K562 (cell line): ENCODE data around the gene WDR18. TPM values are rescaled to one million over a fixed set of nuclear protein-coding genes. Genes with fewer than 3 reads are reported as not detected.

Experiments used
- ATAC-seq: fragments of 200-7000 bp; cut with Tn5 transposase; 3 replicates; pipeline ENCODE4 v1.9.1; 2020; ENCODE audit warnings: moderate library complexity
- BruUV-seq: library from RNA; stranded (reverse); fragments of 400-500 nt; replicated peaks from 2 replicates; lab custom pipeline; 2021; lab: Mats Ljungman, UMichigan
- CTCF ChIA-PET: fragments of 300-600 bp; formaldehyde crosslinking; extraction: SDS; loops from one replicate; lab custom pipeline; 2021; ENCODE audit warnings: low intra/inter-chr PET ratio; lab: Yijun Ruan, JAX
- POLR2A ChIA-PET: fragments of 300-600, 350-650 bp; sonication (Branson Sonifier 250); formaldehyde crosslinking; extraction: SDS; loops from one replicate; lab custom pipeline; 2021; ENCODE audit warnings: antibody characterized with exemption, inconsistent platforms; lab: Yijun Ruan, JAX
- DNase-seq, 4 experiments: peaks; one replicate each; pipeline versions ENCODE4 v3.0.0 to v3.0.0-alpha.2; 2011 to 2018; ENCODE audit warnings: low spot score in 3 of 4, mixed read lengths in 3 of 4; ENCODE audit errors: extremely low read depth in 1 of 4
- FAIRE-seq: peaks from 2 replicates; lab custom pipeline; 2011; peaks lifted over from hg19 to GRCh38; lab: Jason Lieb, UNC
- H2AFZ ChIP-seq: 2 replicates; pipeline ENCODE4 v1.6.0; 2011; ENCODE audit warnings: low read depth, low read length, control low read depth, inconsistent platforms
- H3K27ac ChIP-seq: fragments of 200-600 bp; 3 replicates; pipeline ENCODE4 v1.8.0; 2011; ENCODE audit warnings: low read depth, mild to moderate bottlenecking, control low read depth, inconsistent platforms, low read length, moderate library complexity, mixed read lengths; ENCODE audit errors: extremely low read depth
- H3K27me3 ChIP-seq, 2 experiments: fragments of 300-600 bp in 1 of 2; 2 replicates in 1 of 2; 3 replicates in 1 of 2; pipeline versions ENCODE4 v1.6.0 to v1.8.0; 2011; ENCODE audit warnings: inconsistent platforms in 2 of 2, low read length in 2 of 2, mild to moderate bottlenecking in 1 of 2, mixed read lengths in 1 of 2, moderate library complexity in 1 of 2; ENCODE audit not compliant: control insufficient read depth in 2 of 2, insufficient read depth in 2 of 2
- H3K36me3 ChIP-seq: fragments of 300-600 bp; 3 replicates; pipeline ENCODE4 v1.8.0; 2011; ENCODE audit warnings: mild to moderate bottlenecking, low read length, inconsistent platforms; ENCODE audit not compliant: control insufficient read depth, insufficient read depth
- H3K4me1 ChIP-seq, 2 experiments: fragments of 200-600 bp in 1 of 2; replicated peaks in 1 of 2; 2 replicates in 1 of 2; 3 replicates in 1 of 2; pipeline versions ENCODE4 v1.5.1 to v1.8.0; 2011; ENCODE audit warnings: inconsistent platforms in 2 of 2, low read length in 2 of 2, mild to moderate bottlenecking in 1 of 2, mixed read lengths in 1 of 2, moderate library complexity in 1 of 2; ENCODE audit not compliant: control insufficient read depth in 2 of 2, insufficient read depth in 2 of 2
- H3K4me2 ChIP-seq: 2 replicates; pipeline ENCODE4 v1.6.1; 2011; ENCODE audit warnings: low read length, control low read depth, inconsistent platforms, mixed read lengths; ENCODE audit not compliant: insufficient read depth
- H3K4me3 ChIP-seq: fragments of 200-600 bp; sonication (generic), shearing (Covaris generic); 2 replicates; pipeline ENCODE4 v1.5.1; 2016; ENCODE audit warnings: control low read depth, inconsistent platforms
- H3K79me2 ChIP-seq: fragments of 200-600 bp; 3 replicates; pipeline ENCODE4 v1.8.0; 2011; ENCODE audit warnings: low read length, inconsistent platforms; ENCODE audit not compliant: control insufficient read depth, insufficient read depth
- H3K9ac ChIP-seq, 2 experiments: 2 replicates each; pipeline versions ENCODE4 v1.6.0 to v1.6.1; 2011; ENCODE audit warnings: low read depth in 2 of 2, low read length in 2 of 2, control low read depth in 1 of 2, inconsistent platforms in 1 of 2, mild to moderate bottlenecking in 1 of 2, mixed read lengths in 1 of 2; ENCODE audit not compliant: insufficient read depth in 1 of 2
- H3K9me1 ChIP-seq: one replicate; pipeline ENCODE4 v1.6.0; 2011; ENCODE audit warnings: inconsistent platforms, mild to moderate bottlenecking, low read length, moderate library complexity; ENCODE audit not compliant: control insufficient read depth, insufficient read depth
- H3K9me3 ChIP-seq: replicated peaks from 2 replicates; pipeline ENCODE4 v1.5.1; 2011; ENCODE audit warnings: low read depth, low read length, inconsistent platforms; ENCODE audit not compliant: control insufficient read depth, insufficient read depth
- H4K20me1 ChIP-seq: replicated peaks from 2 replicates; pipeline ENCODE4 v1.6.1; 2011; ENCODE audit warnings: low read length, inconsistent platforms, mixed read lengths; ENCODE audit not compliant: control insufficient read depth, insufficient read depth
- CHD4 ChIP-seq: fragments of 200-600 bp; sonication (generic); IDR thresholded peaks from 3 replicates; pipeline ENCODE4 v1.6.1; 2012; ENCODE audit warnings: low read depth, mild to moderate bottlenecking, mixed read lengths, low read length, inconsistent platforms; ENCODE audit not compliant: insufficient read depth, insufficient replicate concordance, poor library complexity, severe bottlenecking
- RBM22 ChIP-seq: fragments of 200-400 bp; formaldehyde crosslinking; IDR thresholded peaks from 2 replicates; pipeline ENCODE4 v1.6.1; 2018; ENCODE audit warnings: low read length, low read depth; ENCODE audit not compliant: poor library complexity, severe bottlenecking
- WGBS: fragments of 100-300 bp; shearing (Covaris generic); methylation state at CpG from one replicate; pipeline ENCODE4 v1.1.6; 2016; ENCODE audit warnings: low coverage, mixed read lengths; ENCODE audit not compliant: insufficient coverage; ENCODE audit errors: missing lambda C conversion rate; 5-methylcytosine and 5-hydroxymethylcytosine counted together
- in situ Hi-C: fragments of 300-500 bp; cut with MboI; formaldehyde crosslinking; loops from 4 replicates; pipeline ENCODE4 v1.15.0; 2018; ENCODE audit warnings: inconsistent platforms, mixed read lengths
- intact Hi-C: fragments of 100-400 bp; cut with micrococcal nuclease; formaldehyde crosslinking; loops from 2 replicates; pipeline ENCODE4 v1.14.2; 2022
- polyA plus RNA-seq, 8 experiments: library from polyadenylated mRNA; depleted of rRNA in 4 of 8; stranded (reverse) in 5 of 8; unstranded in 3 of 8; fragments of >200 nt; fragmentation: Nextera tagmentation in 2 of 8; fragmentation: Illumina TruSeq in 1 of 8; extraction: Ambion mirVana in 2 of 8; extraction: Trizol in 1 of 8; gene quantifications; 2 replicates each; pipeline versions ENCODE4 v1.2.1 to v1.2.3, GENCODE V29; 2011 to 2014; ENCODE audit warnings: inconsistent platforms in 1 of 8, missing spikeins in 1 of 8
- total RNA-seq, 7 experiments: library from RNA; depleted of rRNA in 6 of 7; stranded (reverse); fragments of >200 nt in 6 of 7; fragmentation: Illumina TruSeq in 2 of 7; extraction: Trizol in 2 of 7; gene quantifications; 2 replicates each; pipeline versions ENCODE4 v1.2.1 to v1.2.3, GENCODE V29; 2011 to 2021; ENCODE audit warnings: low replicate concordance in 1 of 7

Gene WDR18
- total and polyA plus RNA-seq, 9 of the 15 experiments (the other 6 are each of a cell fraction or from before 2014, with no cell fraction given) = 0.65 to 181 (median 30.1) TPM

DNA sequence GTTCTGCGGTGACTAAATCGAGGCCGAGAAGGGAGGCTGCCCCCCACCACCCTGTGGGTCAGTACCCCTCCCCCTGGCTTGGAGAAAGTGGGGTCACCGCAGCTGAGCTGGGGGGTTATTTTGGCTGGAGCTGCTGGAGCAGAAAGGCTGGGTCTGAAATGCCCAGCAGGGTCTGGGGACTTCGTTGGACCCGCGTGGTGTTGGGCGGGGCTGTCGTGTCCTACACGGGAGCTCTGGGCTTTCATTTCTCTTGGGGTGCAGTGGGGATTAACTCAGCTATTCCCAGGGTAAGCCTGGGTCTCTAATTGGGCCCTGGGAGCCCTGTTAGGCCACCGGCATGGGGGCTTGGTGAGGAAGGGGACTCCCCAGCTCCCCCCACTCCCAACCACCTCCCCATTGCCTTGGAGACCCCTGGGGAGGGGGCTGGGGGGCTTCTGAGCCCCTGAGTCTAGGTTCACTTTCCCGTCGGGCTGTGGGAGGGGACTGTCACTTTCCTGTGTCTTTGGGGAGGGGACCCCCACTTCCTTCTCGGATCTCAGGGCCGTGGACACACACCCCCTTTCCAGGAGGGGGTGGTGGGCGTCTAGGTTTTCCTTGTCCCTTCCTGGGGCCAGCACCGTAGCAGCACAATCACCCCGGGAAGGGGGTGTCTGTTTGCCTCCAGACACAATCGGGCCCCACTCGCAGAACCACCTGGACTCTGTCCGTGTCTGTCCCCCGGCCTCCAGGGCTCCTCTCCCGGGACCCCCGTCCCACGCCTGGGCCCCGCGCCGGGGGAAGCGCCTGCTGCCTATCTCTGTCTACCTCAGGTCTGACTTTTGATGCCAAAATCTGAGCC lies 10.2 kb upstream of the WDR18 start:
- in situ Hi-C loops (no loop called here), intact Hi-C loops (no loop called here)
- H3K9me1 ChIP-seq = no peaks in the 10 kb centered on the region
- TF ChIP-seq CHD4 (no peak), RBM22 (peak; percentile 55)
- peaks cover 13% of the 10 kb centered on the region for H3K9me3 ChIP-seq
- no TSS peak for BruUV-seq
- no peaks in the 10 kb centered on the region for H3K27me3 ChIP-seq
- peaks cover 0 to 42% of the 10 kb centered on the region in 2 experiments; a peak in 2 of 5 replicates for H3K4me1 ChIP-seq
- DNase-seq = no peak
- H4K20me1 ChIP-seq = no peaks in the 10 kb centered on the region
- H3K79me2 ChIP-seq = peaks cover 3% of the 10 kb centered on the region; the same call in 1 of the 3 replicates
- CTCF ChIA-PET = no interaction called here
- peaks cover 45% of the 10 kb centered on the region for H3K36me3 ChIP-seq
- peak overlapping the region in 1 of 2 experiments; percentile 35; a peak in 1 of 4 replicates for H3K9ac ChIP-seq
- H3K27ac ChIP-seq = no peak overlapping the region
- ATAC-seq = no peak
- FAIRE-seq = no peak
- no peak overlapping the region for H3K4me2 ChIP-seq
- POLR2A ChIA-PET = no interaction called here
- no peak overlapping the region for H2AFZ ChIP-seq
- 82% methylated on average over 21 of the region's 29 CpGs for WGBS
- no peak overlapping the region for H3K4me3 ChIP-seq
